ENCODE data around the gene TNFRSF8.
A peak's percentile ranks its signal among the peaks of the same experiment; 100 is the strongest.

TNFRSF8 gene

GRCh38 chr1:12047120-12047876, 15.8 kb upstream of the TNFRSF8 start:
- peak overlapping the region; percentile 13; the same call in 1 of the 2 replicates for H3K4me3 ChIP-seq (ENCODE audit: low read length)

GRCh38 chr1:12048372-12048771, 14.7 kb upstream of the TNFRSF8 start:
- no peak overlapping the region for H3K4me3 ChIP-seq (ENCODE audit: low read length)
- TF ChIP-seq ZNF274 (IDR thresholded peaks at IDR 0.05; ENCODE audit: low read depth, low read length) = no peak

More at GRCh38 chr1:12047120-12047876, 15.8 kb upstream of the TNFRSF8 start:
- TF ChIP-seq ZNF274 (IDR thresholded peaks at IDR 0.05; ENCODE audit: low read depth, low read length) = no peak

DNA sequence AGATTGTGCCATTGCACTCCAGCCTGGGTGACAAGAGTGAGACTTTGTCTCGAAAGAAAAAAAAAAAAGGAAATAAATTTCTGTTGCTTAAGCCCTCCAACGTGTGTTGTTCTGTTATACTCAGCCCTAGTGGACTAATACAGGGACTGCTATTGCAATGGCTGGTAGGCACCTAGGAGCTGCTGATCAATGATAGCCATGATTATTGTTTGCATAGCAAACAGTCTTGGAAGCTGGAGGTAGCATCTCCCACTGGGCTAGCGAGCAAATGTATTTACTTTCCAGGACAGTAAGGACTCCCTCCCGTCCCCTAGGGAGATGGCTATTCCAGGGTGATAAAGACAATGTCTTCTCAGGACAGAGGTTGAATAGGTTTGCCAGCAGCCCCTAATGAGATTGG, 13.5 kb upstream of the TNFRSF8 start:
- no peak overlapping the region for H3K4me3 ChIP-seq (ENCODE audit: low read length)
- no peak for TF ChIP-seq ZNF274 (IDR thresholded peaks at IDR 0.05; ENCODE audit: low read depth, low read length)

- no peak for TF ChIP-seq ZNF274 (IDR thresholded peaks at IDR 0.05; ENCODE audit: low read depth, low read length)
- no peak overlapping the region for H3K4me3 ChIP-seq (ENCODE audit: low read length)
Observed at GRCh38 chr1:12051361-12051760, 11.7 kb upstream of the TNFRSF8 start.

- no peak overlapping the region; the same call in 1 of the 2 replicates for H3K4me3 ChIP-seq (ENCODE audit: low read length)
- no peak for TF ChIP-seq ZNF274 (IDR thresholded peaks at IDR 0.05; ENCODE audit: low read depth, low read length)
Observed at GRCh38 chr1:12052008-12052573, 11.0 kb upstream of the TNFRSF8 start.

- no peak for TF ChIP-seq ZNF274 (IDR thresholded peaks at IDR 0.05; ENCODE audit: low read depth, low read length)
- no peak overlapping the region for H3K4me3 ChIP-seq (ENCODE audit: low read length)
Observed at GRCh38 chr1:12052997-12053686, 10.0 kb upstream of the TNFRSF8 start.

DNA sequence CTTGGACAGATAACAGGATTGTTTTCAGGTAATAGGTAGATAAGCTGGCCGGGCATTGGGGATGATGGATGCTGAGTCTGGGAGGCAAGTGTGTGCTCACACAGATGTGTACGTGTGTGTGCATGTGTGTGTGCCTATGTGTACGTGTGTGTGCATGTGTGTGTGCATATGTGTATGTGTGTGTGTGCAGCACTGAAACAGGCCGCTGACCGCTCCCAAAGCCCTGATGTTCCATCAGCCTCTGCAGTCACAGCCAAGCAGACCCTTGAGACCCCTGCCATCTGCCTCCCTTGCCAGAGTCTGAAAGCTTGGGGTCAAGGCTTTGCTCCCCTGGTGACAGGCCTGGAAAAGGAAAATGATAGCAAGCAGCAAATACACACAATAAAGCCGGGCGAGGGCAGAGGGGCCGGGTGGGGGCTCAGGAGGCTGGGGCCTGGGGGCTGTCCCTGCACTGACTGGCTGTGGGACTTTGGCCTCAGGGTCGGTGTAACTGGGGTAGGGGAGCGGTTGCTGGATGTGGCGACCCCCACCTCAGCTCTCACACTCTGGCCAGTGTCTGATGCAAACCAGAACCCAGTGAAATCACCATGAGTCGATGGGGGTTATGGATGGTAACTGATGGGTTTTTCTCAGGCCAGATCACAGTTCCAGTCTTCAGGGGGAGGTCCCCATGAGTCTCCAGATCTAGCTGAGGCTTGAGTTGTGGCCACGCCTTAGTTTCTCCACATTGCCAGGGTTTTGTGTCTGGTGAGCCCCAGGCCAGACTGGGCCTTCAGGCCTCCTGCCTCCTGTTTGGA, 9.2 kb upstream of the TNFRSF8 start:
- TF ChIP-seq ZNF274 (IDR thresholded peaks at IDR 0.05; ENCODE audit: low read depth, low read length) = no peak
- H3K4me3 ChIP-seq (ENCODE audit: low read length) = no peak overlapping the region

DNA sequence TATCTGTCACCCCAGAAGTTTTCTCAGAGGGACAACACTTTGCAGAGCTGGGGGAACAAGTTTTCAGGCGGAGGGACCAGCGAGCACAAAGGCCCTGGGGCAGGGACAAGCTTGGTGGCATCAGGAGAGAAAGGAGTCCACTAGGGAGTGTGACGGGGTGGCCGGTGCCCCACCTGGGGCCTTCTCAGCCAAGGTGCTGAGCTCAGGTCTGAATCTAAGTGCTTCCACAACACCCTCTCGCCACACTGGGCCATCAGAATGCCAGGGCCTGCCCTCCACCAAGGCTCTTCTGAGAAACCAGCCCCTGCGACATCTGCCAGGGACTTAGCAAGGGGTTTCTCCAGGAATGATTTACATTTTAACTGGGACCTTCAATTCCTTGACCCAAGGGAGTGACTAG, 7.8 kb upstream of the TNFRSF8 start:
- no peak for TF ChIP-seq ZNF274 (IDR thresholded peaks at IDR 0.05; ENCODE audit: low read depth, low read length)
- H3K4me3 ChIP-seq (ENCODE audit: low read length) = no peak overlapping the region

DNA sequence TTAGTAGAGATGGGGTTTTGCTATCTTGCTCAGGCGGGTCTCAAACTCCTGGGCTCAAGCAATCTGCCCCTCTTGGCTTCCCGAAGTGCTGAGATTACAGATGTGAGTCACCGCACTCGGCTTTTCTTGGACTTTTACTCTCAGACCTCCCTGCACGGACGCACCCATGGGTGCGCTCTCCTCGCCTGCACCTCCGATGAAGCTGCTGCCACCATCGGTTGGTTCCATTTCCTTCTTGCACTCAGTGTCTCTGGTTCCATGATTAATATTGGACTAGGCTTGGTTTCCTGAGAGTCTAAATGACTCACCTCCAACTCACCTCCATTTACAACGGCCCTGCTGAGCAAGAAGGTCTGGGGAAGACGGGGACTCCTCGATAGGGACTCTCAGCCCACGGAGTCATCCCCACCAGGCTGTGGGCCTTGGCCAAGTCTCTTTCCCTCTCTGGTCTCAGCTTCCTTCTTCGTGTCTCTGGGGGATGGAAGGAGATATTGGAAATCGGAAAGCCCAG, 6.7 kb upstream of the TNFRSF8 start:
- no peak overlapping the region for H3K4me3 ChIP-seq (ENCODE audit: low read length)
- no peak for TF ChIP-seq ZNF274 (IDR thresholded peaks at IDR 0.05; ENCODE audit: low read depth, low read length)

DNA sequence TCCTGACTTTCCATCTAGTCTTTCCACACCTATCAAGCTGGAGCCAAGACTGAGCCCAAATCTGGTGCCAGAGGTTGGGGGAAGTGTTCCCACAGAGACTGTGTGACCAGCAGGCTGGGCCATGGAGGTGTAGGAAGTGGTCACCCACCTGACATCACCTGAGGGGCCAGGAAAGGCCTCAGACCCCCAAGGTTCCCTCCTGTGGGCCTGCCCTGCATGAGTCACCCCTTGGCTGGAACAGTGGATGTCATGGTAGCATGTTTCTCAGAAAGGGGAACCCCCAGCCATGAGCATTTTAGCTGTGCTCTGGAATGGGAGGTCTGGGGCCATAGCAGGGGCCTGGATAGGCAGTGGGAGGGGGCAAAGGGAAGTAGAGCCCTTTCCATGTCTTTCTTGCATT, 5.7 kb upstream of the TNFRSF8 start:
- no peak for TF ChIP-seq ZNF274 (IDR thresholded peaks at IDR 0.05; ENCODE audit: low read depth, low read length)
- no peak overlapping the region for H3K4me3 ChIP-seq (ENCODE audit: low read length)

DNA sequence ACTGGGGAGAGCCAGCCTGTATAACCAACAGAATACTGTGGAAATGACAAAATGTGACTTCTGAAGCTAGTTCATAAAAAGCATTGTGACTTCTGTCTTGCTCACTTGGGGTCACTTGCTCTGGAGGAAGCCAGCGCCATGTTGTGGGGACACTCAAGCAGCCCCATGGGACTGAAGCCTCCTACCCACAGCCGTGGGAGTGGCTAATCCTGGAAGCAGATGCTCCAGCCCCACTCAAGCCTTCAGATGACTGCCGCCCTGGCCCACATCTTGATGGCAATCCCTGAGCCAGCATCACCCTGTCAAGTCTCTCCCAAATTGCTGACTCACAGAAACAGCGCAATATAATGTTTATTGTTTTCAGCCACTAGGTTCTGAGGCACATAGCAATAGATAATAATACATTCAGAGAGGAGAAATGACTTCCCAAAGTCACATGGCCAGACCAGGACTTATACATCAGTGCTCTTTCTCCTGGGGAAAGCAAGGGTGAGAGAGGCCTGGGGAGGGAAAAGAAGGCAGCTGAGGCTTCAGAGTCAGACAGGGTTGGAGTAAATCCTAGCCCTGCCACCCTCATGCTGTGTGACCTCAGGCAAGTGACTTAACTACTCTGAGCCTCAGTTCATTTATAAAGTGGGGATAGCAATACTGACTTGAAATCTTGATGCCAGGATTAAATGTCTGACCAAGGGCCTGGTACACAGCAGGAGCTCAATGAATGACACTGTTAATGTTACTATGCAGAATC, 5.0 kb upstream of the TNFRSF8 start:
- TF ChIP-seq ZNF274 (IDR thresholded peaks at IDR 0.05; ENCODE audit: low read depth, low read length) = no peak
- H3K4me3 ChIP-seq (ENCODE audit: low read length) = no peak overlapping the region

DNA sequence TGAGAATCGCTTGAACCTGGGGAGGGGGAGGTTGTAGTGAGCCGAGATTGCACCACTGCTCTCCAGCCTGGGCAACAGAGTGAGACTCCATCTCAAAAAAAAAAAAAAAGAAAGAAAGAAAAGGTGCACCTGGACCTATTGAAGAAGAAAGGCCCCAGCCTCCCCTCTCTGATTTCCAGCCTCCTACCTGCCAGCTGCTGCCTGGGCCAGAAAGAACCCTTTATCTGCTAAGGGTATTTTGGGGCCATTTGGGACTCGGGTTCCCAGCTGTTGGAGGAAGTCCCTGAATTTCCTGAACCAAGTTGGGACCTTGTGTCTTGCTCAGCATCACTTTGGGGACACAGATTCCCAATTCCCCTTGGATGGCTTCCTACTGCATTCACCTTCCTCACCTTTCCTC, 3.9 kb upstream of the TNFRSF8 start:
- no peak for TF ChIP-seq ZNF274 (IDR thresholded peaks at IDR 0.05; ENCODE audit: low read depth, low read length)
- no peak overlapping the region; the same call in 1 of the 2 replicates for H3K4me3 ChIP-seq (ENCODE audit: low read length)

GRCh38 chr1:12059722-12060464, 3.2 kb upstream of the TNFRSF8 start:
- no peak overlapping the region; the same call in 1 of the 2 replicates for H3K4me3 ChIP-seq (ENCODE audit: low read length)
- TF ChIP-seq ZNF274 (IDR thresholded peaks at IDR 0.05; ENCODE audit: low read depth, low read length) = no peak
